ENCODE measurements around the gene CLCN3. TPM values are rescaled to one million over a fixed set of nuclear protein-coding genes. Genes with fewer than 3 reads are reported as not detected.

Gene CLCN3
- polyA plus RNA-seq, 1 experiment = 12.4 TPM

DNA sequence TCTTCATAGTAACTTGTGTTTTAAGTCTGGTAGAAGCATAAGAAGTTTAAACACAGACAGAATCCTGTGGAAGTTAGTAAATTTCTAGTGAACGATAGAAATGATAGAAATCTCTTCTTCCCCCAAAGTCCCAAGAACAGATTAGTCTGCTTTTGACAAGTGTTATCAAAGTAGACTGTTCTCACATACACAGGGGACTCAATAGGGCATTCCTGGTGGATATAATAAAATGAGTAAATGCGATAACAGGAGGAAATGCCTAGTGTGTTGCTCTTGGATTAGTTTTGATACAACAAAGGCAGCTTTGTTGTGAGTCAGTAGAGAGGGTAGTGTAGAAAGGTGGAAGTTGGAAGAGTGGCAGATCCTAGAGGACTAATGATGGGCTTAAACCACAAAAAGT lies 43.5 kb downstream of the CLCN3 start:
- no peak for DNase-seq (ENCODE audit: low read depth)
- H3K4me3 ChIP-seq (ENCODE audit: low read depth, low read length) = no peak overlapping the region
- H3K36me3 ChIP-seq (ENCODE audit: control insufficient read depth, insufficient read depth, low read length) = no peaks in the 10 kb centered on the region
- H3K27me3 ChIP-seq (ENCODE audit: control insufficient read depth, insufficient read depth, low read length) = no peaks in the 10 kb centered on the region
- TF ChIP-seq, protein P1, sequence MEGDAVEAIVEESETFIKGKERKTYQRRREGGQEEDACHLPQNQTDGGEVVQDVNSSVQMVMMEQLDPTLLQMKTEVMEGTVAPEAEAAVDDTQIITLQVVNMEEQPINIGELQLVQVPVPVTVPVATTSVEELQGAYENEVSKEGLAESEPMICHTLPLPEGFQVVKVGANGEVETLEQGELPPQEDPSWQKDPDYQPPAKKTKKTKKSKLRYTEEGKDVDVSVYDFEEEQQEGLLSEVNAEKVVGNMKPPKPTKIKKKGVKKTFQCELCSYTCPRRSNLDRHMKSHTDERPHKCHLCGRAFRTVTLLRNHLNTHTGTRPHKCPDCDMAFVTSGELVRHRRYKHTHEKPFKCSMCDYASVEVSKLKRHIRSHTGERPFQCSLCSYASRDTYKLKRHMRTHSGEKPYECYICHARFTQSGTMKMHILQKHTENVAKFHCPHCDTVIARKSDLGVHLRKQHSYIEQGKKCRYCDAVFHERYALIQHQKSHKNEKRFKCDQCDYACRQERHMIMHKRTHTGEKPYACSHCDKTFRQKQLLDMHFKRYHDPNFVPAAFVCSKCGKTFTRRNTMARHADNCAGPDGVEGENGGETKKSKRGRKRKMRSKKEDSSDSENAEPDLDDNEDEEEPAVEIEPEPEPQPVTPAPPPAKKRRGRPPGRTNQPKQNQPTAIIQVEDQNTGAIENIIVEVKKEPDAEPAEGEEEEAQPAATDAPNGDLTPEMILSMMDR (IDR thresholded peaks at IDR 0.05; ENCODE audit: insufficient read depth, low read depth, low read length) = no peak
- POLR2A ChIA-PET = no interaction called here
- CTCF ChIA-PET = interaction anchor here (0.8 to 1.2 kb wide), 2 partner anchors 44 to 51 kb away, joined by 4 read pairs; partner anchors contain the start of gene NEK1

DNA sequence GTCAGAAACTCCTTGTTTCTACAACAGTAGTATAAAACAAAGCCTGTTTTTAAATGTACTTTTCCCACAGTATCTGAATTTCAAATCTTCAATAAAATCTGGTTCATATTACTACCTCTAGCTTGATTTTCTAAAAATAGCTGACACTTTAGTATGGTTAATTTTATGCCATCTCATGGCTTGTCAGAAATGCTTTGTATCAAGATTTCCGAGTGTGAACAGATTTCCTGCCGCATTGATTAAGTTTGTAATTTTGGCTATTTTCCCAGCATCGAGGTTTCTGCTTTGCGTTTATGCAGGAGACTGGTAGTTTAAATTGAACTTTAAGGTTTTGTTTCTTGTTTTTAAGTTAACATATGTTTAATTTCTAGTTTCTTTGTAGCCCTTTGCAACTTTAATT lies 44.2 kb downstream of the CLCN3 start:
- no peaks in the 10 kb centered on the region for H3K27me3 ChIP-seq (ENCODE audit: control insufficient read depth, insufficient read depth, low read length)
- no peak for DNase-seq (ENCODE audit: low read depth)

DNA sequence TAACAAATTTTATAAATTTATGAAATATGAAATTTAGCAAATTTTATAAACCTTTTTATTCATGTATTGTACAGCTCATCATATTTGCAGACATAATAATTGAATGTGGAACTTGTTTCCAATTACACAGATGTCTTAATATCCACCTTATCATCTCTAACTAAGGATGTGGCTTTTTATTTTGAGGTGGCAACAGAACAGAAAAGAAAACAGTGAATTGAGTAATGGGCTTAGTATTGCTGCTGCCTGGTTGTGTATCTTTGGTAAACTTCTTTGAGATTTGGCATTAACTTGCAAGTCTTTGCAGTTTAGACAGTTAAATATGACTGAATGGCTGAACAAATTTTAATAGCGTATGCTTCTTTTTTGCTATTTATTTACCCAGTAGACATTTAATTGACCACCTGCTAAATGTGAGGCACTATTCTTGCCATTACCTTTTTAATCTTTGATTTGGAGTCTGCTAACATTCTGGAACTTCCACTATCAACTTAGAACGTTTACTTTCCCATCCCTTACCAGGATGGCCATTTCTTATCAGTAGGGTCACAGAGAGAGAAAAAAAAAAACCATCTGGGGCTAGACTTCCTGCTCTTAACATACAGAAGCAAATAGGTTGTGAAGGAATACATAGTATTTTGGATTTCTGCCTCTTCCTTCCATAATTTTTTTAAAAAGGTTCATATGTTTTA lies 44.8 kb downstream of the CLCN3 start:
- TF ChIP-seq, protein P1 (IDR thresholded peaks at IDR 0.05; ENCODE audit: insufficient read depth, low read depth, low read length) = no peak
- Histone ChIP-seq H3K36me3 (ENCODE audit: control insufficient read depth, insufficient read depth, low read length) (no peaks in the 10 kb centered on the region), H3K4me3 (ENCODE audit: low read depth, low read length) (no peak overlapping the region), H3K27me3 (ENCODE audit: control insufficient read depth, insufficient read depth, low read length) (no peaks in the 10 kb centered on the region)
- ChIA-PET CTCF (no interaction called here), POLR2A (no interaction called here)
- DNase-seq (ENCODE audit: low read depth) = no peak

More for the DNA sequence above, 44.2 kb downstream of the CLCN3 start:
- H3K36me3 ChIP-seq (ENCODE audit: control insufficient read depth, insufficient read depth, low read length) = no peaks in the 10 kb centered on the region
- H3K4me3 ChIP-seq (ENCODE audit: low read depth, low read length) = no peak overlapping the region
- ChIA-PET POLR2A (no interaction called here), CTCF (interaction anchor here (1.2 kb wide), 1 partner anchor 52 kb away, joined by 4 read pairs; the partner anchor contains the start of gene NEK1)
- TF ChIP-seq, protein P1 (IDR thresholded peaks at IDR 0.05; ENCODE audit: insufficient read depth, low read depth, low read length) = no peak

DNA sequence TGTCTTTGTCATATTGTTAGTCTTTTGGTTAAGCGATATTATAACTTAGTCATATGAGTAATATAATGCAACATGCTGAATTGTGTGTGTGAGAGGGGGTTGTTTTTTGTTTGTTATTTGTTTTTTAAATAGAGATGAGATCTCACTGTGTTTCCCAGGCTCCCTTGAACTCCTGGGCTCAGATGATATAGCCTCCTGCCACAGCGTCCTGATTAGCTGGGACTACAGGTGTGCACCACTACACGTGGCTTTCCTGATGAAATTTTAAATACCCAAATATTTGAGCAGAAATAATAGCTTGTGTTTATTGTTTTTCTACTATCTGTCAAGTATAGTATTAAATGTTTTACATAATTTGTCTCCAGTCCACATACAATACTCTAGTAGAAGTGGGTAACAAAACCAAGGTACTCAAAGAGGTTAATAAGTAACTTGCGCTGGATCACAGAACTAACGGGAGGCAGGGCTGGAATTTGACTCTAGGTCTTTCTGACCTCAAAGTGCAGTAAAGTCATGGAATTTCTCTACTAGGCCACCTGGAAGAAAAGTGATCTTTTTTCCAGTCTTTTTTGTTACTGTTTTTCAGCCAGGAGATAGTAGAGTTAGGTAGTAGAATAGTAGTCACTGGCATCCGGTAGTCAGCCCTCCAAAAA lies 47.8 kb downstream of the CLCN3 start:
- no peak for DNase-seq (ENCODE audit: low read depth)
- Histone ChIP-seq H3K27me3 (ENCODE audit: control insufficient read depth, insufficient read depth, low read length) (no peaks in the 10 kb centered on the region), H3K36me3 (ENCODE audit: control insufficient read depth, insufficient read depth, low read length) (no peaks in the 10 kb centered on the region), H3K4me3 (ENCODE audit: low read depth, low read length) (no peak overlapping the region)
- TF ChIP-seq, protein P1 (IDR thresholded peaks at IDR 0.05; ENCODE audit: insufficient read depth, low read depth, low read length) = no peak
- ChIA-PET CTCF (no interaction called here), POLR2A (no interaction called here)

DNA sequence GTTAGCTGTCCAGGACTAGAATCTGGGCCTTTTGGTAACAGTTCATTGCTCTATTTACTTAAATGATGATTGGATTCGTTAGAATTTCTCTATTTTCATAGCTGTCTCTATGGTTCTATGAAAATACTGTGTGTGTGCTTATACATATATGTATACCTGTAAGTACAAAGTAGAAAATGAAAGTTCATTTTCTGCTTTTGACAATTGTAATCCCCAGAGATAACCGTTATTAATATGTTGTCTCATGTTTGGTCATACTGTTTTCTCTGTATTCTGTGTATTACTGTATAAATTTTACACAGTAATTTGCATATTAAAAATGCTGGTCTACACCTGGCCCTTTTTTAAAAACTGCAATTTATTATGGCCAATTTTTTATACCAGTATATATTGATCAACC lies 55.4 kb downstream of the CLCN3 start:
- no peaks in the 10 kb centered on the region for H3K36me3 ChIP-seq (ENCODE audit: control insufficient read depth, insufficient read depth, low read length)
- no peaks in the 10 kb centered on the region for H3K27me3 ChIP-seq (ENCODE audit: control insufficient read depth, insufficient read depth, low read length)
- ChIA-PET CTCF (no interaction called here), POLR2A (no interaction called here)
- TF ChIP-seq, protein P1 (IDR thresholded peaks at IDR 0.05; ENCODE audit: insufficient read depth, low read depth, low read length) = no peak
- DNase-seq (ENCODE audit: low read depth) = no peak
- no peak overlapping the region for H3K4me3 ChIP-seq (ENCODE audit: low read depth, low read length)
